ENCODE data around the gene CACNA1C.

- TF ChIP-seq CTCF (conservative IDR thresholded peaks at IDR 0.05; ENCODE audit: low read length) (no peak), EZH2phosphoT487 (IDR thresholded peaks at IDR 0.05; ENCODE audit: borderline replicate concordance, low read depth, low read length) (no peak)
These were observed 39.6 kb downstream of the CACNA1C start for GRCh38 chr12:2092354-2092753.
